Endothelial cell of umbilical vein (primary cell): ENCODE results near the gene MDP1. TPM values are rescaled to one million over a fixed set of nuclear protein-coding genes. Genes with fewer than 3 reads are reported as not detected.

Experiments
- BruUV-seq: library from RNA; stranded (reverse); fragments of 400-500 nt; replicated peaks from 2 replicates; lab custom pipeline; 2021; lab: Mats Ljungman, UMichigan
- CTCF ChIA-PET: fragments of 300-600, 350-600 bp; sonication (Branson Sonifier 250); formaldehyde crosslinking; loops from one replicate; lab custom pipeline; 2021; ENCODE audit warnings: antibody characterized with exemption, inconsistent platforms; lab: Charles Lee
- POLR2A ChIA-PET: fragments of 300-600, 350-600 bp; sonication (Branson Sonifier 250); formaldehyde crosslinking; loops from one replicate; lab custom pipeline; 2021; ENCODE audit warnings: antibody characterized with exemption, inconsistent platforms; lab: Charles Lee
- DNase-seq: peaks from one replicate; pipeline ENCODE4 v3.0.0-alpha.2; 2011; ENCODE audit warnings: low read depth, low spot score
- FAIRE-seq: peaks from 2 replicates; lab custom pipeline; 2011; peaks lifted over from hg19 to GRCh38; lab: Jason Lieb, UNC
- H2AFZ ChIP-seq: 2 replicates; pipeline ENCODE4 v1.6.0; 2012; ENCODE audit warnings: low read depth, low read length, control low read depth, inconsistent platforms
- H3K27ac ChIP-seq: 2 replicates; pipeline ENCODE4 v1.5.1; 2011; ENCODE audit warnings: low read depth, mild to moderate bottlenecking, control low read depth, low read length, moderate library complexity; ENCODE audit not compliant: insufficient read depth
- H3K27me3 ChIP-seq, 2 experiments: 2 replicates each; pipeline versions ENCODE4 v1.6.0 to v1.6.1; 2011; ENCODE audit warnings: low read length in 2 of 2, mixed read lengths in 1 of 2; ENCODE audit not compliant: control insufficient read depth in 2 of 2, insufficient read depth in 2 of 2
- H3K36me3 ChIP-seq, 2 experiments: 2 replicates in 1 of 2; 3 replicates in 1 of 2; pipeline ENCODE4 v1.5.1; 2011; ENCODE audit warnings: low read length in 2 of 2, mild to moderate bottlenecking in 1 of 2, moderate library complexity in 1 of 2; ENCODE audit not compliant: control insufficient read depth in 2 of 2, insufficient read depth in 2 of 2; ENCODE audit errors: extremely low read depth in 1 of 2
- H3K4me1 ChIP-seq: 3 replicates; pipeline ENCODE4 v1.5.1; 2011; ENCODE audit warnings: mild to moderate bottlenecking, low read length; ENCODE audit not compliant: control insufficient read depth, insufficient read depth; ENCODE audit errors: extremely low read depth
- H3K4me2 ChIP-seq: 2 replicates; pipeline ENCODE4 v1.6.1; 2011; ENCODE audit warnings: low read length, control low read depth, mixed read lengths; ENCODE audit not compliant: insufficient read depth
- H3K4me3 ChIP-seq, 3 experiments: fragments of 200-600 bp in 1 of 3; sonication (generic), shearing (Covaris generic) in 1 of 3; replicated peaks in 1 of 3; 2 replicates each; pipeline ENCODE4 v1.5.1; 2011 to 2016; ENCODE audit warnings: control low read depth in 3 of 3, low read length in 3 of 3, mild to moderate bottlenecking in 2 of 3, inconsistent platforms in 1 of 3, low read depth in 1 of 3, moderate library complexity in 1 of 3; ENCODE audit not compliant: insufficient read depth in 1 of 3
- H3K79me2 ChIP-seq: 2 replicates; pipeline ENCODE4 v1.6.0; 2012; ENCODE audit warnings: low read length, inconsistent platforms; ENCODE audit not compliant: control insufficient read depth, insufficient read depth
- H3K9ac ChIP-seq: replicated peaks from 2 replicates; pipeline ENCODE3; 2011; ENCODE audit warnings: low read length, control low read depth; ENCODE audit not compliant: insufficient read depth; ENCODE audit errors: extremely low read depth
- H3K9me1 ChIP-seq: replicated peaks from 3 replicates; pipeline ENCODE4 v1.6.0; 2011; ENCODE audit warnings: mild to moderate bottlenecking, low read length; ENCODE audit not compliant: control insufficient read depth, insufficient read depth; ENCODE audit errors: extremely low read depth
- H3K9me3 ChIP-seq: replicated peaks from 2 replicates; pipeline ENCODE4 v1.5.1; 2012; ENCODE audit warnings: low read length, inconsistent platforms; ENCODE audit not compliant: control insufficient read depth, insufficient read depth
- H4K20me1 ChIP-seq: replicated peaks from 2 replicates; pipeline ENCODE3; 2011; ENCODE audit warnings: mild to moderate bottlenecking, low read length; ENCODE audit not compliant: control insufficient read depth, insufficient read depth; ENCODE audit errors: extremely low read depth
- CTCF ChIP-seq, 2 donors: IDR thresholded peaks; 1 replicate in 1 of 2; 2 replicates in 1 of 2; pipeline ENCODE4 v1.5.1; 2011; ENCODE audit warnings: low read length in 2 of 2, mild to moderate bottlenecking in 2 of 2, moderate library complexity in 2 of 2, control low read depth in 1 of 2, inconsistent platforms in 1 of 2, low read depth in 1 of 2; ENCODE audit not compliant: insufficient read depth in 1 of 2; ENCODE audit errors: extremely low read depth in 1 of 2
- EZH2 ChIP-seq: IDR thresholded peaks from 2 replicates; pipeline ENCODE4 v1.6.1; 2012; ENCODE audit warnings: borderline replicate concordance, low read depth, mild to moderate bottlenecking, moderate library complexity, low read length, inconsistent platforms; ENCODE audit not compliant: severe bottlenecking
- FOS ChIP-seq: IDR thresholded peaks from 2 replicates; pipeline ENCODE4 v1.6.1; 2011; ENCODE audit warnings: mild to moderate bottlenecking, low read length, moderate library complexity, borderline replicate concordance; ENCODE audit not compliant: insufficient read depth
- GATA2 ChIP-seq: IDR thresholded peaks from 2 replicates; pipeline ENCODE4 v1.7.0; 2011; ENCODE audit warnings: low read depth, mild to moderate bottlenecking, moderate library complexity, mixed read lengths, low read length; ENCODE audit not compliant: insufficient read length, insufficient read depth
- JUN ChIP-seq: IDR thresholded peaks from 2 replicates; pipeline ENCODE4 v1.6.1; 2011; ENCODE audit warnings: borderline replicate concordance, low read depth; ENCODE audit not compliant: insufficient read length, insufficient read depth
- MAX ChIP-seq: IDR thresholded peaks from 2 replicates; pipeline ENCODE4 v1.6.1; 2011; ENCODE audit not compliant: insufficient read depth, insufficient read length
- MYC ChIP-seq: IDR thresholded peaks from one replicate; pipeline ENCODE4 v1.6.1; 2011; ENCODE audit warnings: mild to moderate bottlenecking, low read depth, low read length
- POLR2A ChIP-seq: IDR thresholded peaks from 2 replicates; pipeline ENCODE4 v1.6.1; 2012; ENCODE audit warnings: low read depth, mild to moderate bottlenecking, control low read depth, low read length
- POLR2AphosphoS5 ChIP-seq: IDR thresholded peaks from 2 replicates; pipeline ENCODE4 v1.6.1; 2012; ENCODE audit warnings: low read depth, mild to moderate bottlenecking, control low read depth, low read length, moderate library complexity; ENCODE audit not compliant: insufficient read depth
- dilution Hi-C: fragments of 300-500 bp; cut with MboI; formaldehyde crosslinking; loops from one replicate; pipeline ENCODE4 v1.15.0; 2019; ENCODE audit warnings: low sequenced_read_pairs; ENCODE audit not compliant: extremely low pct_ligation_motif_present
- intact Hi-C: fragments of 100-400 bp; cut with micrococcal nuclease; formaldehyde crosslinking; loops from one replicate; pipeline ENCODE4 v1.10.0; 2022
- polyA plus RNA-seq, 4 experiments: library from polyadenylated mRNA; depleted of rRNA in 3 of 4; stranded (reverse) in 3 of 4; unstranded in 1 of 4; fragments of >200 nt; gene quantifications; 2 replicates each; pipeline versions ENCODE4 v1.2.1 to v1.2.3, GENCODE V29; 2011 to 2012; ENCODE audit warnings: missing spikeins in 1 of 4
- total RNA-seq: library from RNA; stranded (reverse); gene quantifications from 2 replicates; pipeline ENCODE4 v1.2.3, GENCODE V29; 2021

MDP1 gene
- total and polyA plus RNA-seq, 2 donors (not counting 3 experiments of a cell fraction or from before 2014, with no cell fraction given): 8.1 to 22.7 TPM

- ChIA-PET CTCF (interaction anchor here (0.9 kb wide), 1 partner anchor 97 kb away, joined by 4 read pairs; the partner anchor contains the start of gene CIDEB), POLR2A (no interaction called here)
- no peaks in the 10 kb centered on the region for H3K9me3 ChIP-seq
- H2AFZ ChIP-seq: no peak overlapping the region
- H3K27me3 ChIP-seq: no peaks in the 10 kb centered on the region
- TF ChIP-seq EZH2 (no peak), CTCF (IDR thresholded peaks at IDR 0.05; ENCODE audit: extremely low read depth in 1 of 2, insufficient read depth in 1 of 2, low read depth in 1 of 2, low read length in 2 of 2) (no peak), MAX (no peak), GATA2 (no peak), MYC (no peak), JUN (no peak), POLR2A (no peak), FOS (no peak), POLR2AphosphoS5 (no peak)
- H3K36me3 ChIP-seq: peaks cover 0 to 25% of the 10 kb centered on the region in 2 experiments
- dilution Hi-C loops: no loop called here
- no peak overlapping the region for H3K9ac ChIP-seq
- H3K4me1 ChIP-seq: peaks cover 11% of the 10 kb centered on the region
- FAIRE-seq (no peak), DNase-seq (no peak)
- H3K79me2 ChIP-seq: no peaks in the 10 kb centered on the region
- H3K4me3 ChIP-seq: no peak overlapping the region
- intact Hi-C loops: no loop called here
- H3K27ac ChIP-seq: no peak overlapping the region
- no peaks in the 10 kb centered on the region for H3K9me1 ChIP-seq
- H3K4me2 ChIP-seq: no peak overlapping the region
- no peaks in the 10 kb centered on the region for H4K20me1 ChIP-seq
- BruUV-seq: no TSS peak
Observed at GRCh38 chr14:24211311-24211710, 4.6 kb downstream of the MDP1 start.
